ENCODE data around the gene CAP1.

- TF ChIP-seq POLR2A (IDR thresholded peaks at IDR 0.05; ENCODE audit: low read depth), result no peak
- TF ChIP-seq CTCF (IDR thresholded peaks at IDR 0.05), result no peak
Measured at GRCh38 chr1:40057310-40058030, 16.9 kb downstream of the CAP1 start.

All from esophagus muscularis mucosa (tissue), 3 donors.